ENCODE data around the gene WTIP. TPM values are rescaled to one million over a fixed set of nuclear protein-coding genes. Genes with fewer than 3 reads are reported as not detected.

The WTIP gene
- total and polyA plus RNA-seq, 10 donors = 0.78 to 14.1 (median 7.9) TPM

DNA sequence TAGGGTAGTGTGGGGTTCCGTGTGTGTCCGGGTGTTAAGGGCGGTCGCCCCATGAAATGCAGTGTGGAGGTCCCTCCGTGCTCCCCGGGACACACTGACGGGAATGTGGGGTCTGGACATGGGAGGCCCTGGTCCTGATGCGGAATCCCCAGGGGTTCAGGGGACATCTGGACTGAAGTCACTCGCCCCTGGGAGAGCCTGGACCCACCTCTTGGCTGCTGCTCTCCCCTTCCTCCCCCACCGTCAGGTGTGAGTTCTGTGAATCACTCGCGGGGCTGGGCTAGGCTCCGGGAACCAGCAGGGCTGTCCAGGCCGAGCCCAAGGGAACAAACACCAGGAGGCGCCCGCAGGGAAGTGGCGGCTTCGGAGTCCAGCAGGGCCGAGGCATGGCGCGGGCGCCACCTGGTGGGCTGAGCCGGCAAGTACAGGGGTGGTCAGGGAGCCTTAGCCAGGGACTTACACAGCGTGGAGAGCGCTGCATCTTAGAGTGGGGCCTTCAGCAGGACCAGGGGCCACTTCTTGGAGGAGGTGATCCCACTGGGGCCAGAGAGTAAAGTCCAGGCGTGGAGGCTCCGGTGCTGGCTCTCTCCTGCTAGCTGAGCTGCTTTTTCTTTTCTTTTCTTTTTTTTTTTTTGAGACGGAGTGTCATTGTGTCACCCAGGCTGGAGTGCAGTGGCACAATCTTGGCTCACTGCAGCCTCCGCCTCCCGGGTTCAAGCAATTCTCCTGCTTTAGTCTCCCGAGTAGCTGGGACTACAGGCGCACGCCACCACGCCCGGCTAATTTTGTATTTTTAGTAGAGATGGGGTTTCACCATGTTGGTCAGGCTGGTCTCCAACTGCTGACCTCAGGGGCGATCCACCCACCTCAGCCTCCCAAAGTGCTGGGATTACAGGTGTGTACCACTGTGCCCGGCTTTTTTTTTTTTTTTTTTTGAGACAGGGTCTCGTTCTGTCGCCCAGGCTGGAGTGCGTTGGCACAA lies 20.1 kb downstream of the WTIP start:
- no peak for TF ChIP-seq POLR2A (IDR thresholded peaks at IDR 0.05)
- peak; percentile 51 to 81 (median 68) for TF ChIP-seq POLR2AphosphoS5 (IDR thresholded peaks at IDR 0.05)
- TF ChIP-seq, protein P1, sequence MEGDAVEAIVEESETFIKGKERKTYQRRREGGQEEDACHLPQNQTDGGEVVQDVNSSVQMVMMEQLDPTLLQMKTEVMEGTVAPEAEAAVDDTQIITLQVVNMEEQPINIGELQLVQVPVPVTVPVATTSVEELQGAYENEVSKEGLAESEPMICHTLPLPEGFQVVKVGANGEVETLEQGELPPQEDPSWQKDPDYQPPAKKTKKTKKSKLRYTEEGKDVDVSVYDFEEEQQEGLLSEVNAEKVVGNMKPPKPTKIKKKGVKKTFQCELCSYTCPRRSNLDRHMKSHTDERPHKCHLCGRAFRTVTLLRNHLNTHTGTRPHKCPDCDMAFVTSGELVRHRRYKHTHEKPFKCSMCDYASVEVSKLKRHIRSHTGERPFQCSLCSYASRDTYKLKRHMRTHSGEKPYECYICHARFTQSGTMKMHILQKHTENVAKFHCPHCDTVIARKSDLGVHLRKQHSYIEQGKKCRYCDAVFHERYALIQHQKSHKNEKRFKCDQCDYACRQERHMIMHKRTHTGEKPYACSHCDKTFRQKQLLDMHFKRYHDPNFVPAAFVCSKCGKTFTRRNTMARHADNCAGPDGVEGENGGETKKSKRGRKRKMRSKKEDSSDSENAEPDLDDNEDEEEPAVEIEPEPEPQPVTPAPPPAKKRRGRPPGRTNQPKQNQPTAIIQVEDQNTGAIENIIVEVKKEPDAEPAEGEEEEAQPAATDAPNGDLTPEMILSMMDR (IDR thresholded peaks at IDR 0.05 in 8 of 11, conservative IDR thresholded peaks at IDR 0.05 in 3 of 11) = peak; percentile 90 to 98 (median 96)
- Histone ChIP-seq H3K9me3 (no peaks in the 10 kb centered on the region), H3K27me3 (replicated peaks in 1 of 7) (peaks cover 0 to 20% (median 5%) of the 10 kb centered on the region in 7 donors), H3K4me1 (peaks cover 0 to 18% (median 14%) of the 10 kb centered on the region in 6 donors), H3K4me3 (peak overlapping the region in 1 of 8 donors; percentile 31), H3K27ac (no peak overlapping the region), H3K36me3 (peaks cover 0 to 22% (median 0%) of the 10 kb centered on the region in 6 donors)
- DNase-seq = peak; percentile 96
- WGBS, 5 donors = 33 to 64% (median 40%) methylated on average over 22 to 40 of the region's 40 CpGs
- intact Hi-C loops (cut with DNase I; ENCODE audit: low total_unique reads) = no loop called here

GRCh38 chr19:34502582-34503411 lies 21.2 kb downstream of the WTIP start:
- Histone ChIP-seq H3K4me3 (no peak overlapping the region), H3K36me3 (peaks cover 0 to 10% (median 0%) of the 10 kb centered on the region in 6 donors), H3K4me1 (peaks cover 0 to 18% (median 14%) of the 10 kb centered on the region in 6 donors), H3K27me3 (replicated peaks in 1 of 7) (peaks cover 0 to 20% (median 5%) of the 10 kb centered on the region in 7 donors), H3K9me3 (no peaks in the 10 kb centered on the region), H3K27ac (no peak overlapping the region)
- TF ChIP-seq, protein P1 (IDR thresholded peaks at IDR 0.05 in 8 of 11, conservative IDR thresholded peaks at IDR 0.05 in 3 of 11) = no peak
- no peak for TF ChIP-seq POLR2AphosphoS5 (IDR thresholded peaks at IDR 0.05)
- no peak for TF ChIP-seq POLR2A (IDR thresholded peaks at IDR 0.05)
- no peak for DNase-seq
- 78 to 90% (median 83%) methylated on average over 14 to 15 of the region's 15 CpGs for WGBS, 5 donors
- intact Hi-C loops (cut with DNase I; ENCODE audit: low total_unique reads) = no loop called here

DNA sequence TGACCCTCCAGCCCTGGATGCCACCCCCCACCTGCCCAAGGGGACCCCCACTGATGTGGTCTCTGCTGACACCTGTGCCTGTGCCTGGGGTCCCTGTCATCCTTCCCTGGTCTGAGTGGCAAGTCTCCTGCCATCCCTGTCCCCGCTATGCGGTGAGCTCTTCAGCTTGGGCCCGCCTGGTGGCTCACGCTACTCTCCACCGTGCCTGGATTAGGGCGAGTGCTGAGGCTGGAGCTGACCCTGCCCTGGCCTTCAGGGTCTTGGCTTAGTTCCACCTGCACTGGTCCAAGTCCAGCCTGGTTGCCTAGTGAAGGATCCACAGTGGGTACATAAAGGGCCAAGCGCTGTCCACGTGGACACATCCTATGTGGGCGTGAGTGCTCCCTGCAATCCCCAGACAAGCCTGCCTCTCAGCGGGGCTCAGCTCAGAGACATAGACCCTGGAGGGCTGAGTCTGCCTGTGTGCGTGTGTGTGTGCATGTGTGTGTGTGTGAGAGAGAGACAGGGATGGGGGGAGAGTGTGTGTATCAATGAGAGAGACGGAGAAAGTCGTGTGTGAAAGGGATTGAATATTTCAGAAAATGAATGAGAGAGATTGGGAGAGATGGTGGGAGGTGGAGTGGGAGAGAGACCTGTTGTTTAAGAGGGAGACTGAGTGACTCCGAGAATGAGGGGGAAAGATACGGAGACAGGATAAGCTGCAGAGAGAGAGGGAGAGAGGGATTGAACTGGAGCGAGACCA lies 22.1 kb downstream of the WTIP start:
- Histone ChIP-seq H3K36me3 (peaks cover 0 to under 1% (median 0%) of the 10 kb centered on the region in 6 donors), H3K27ac (no peak overlapping the region), H3K4me1 (peaks cover 0 to 18% (median 14%) of the 10 kb centered on the region in 6 donors), H3K9me3 (no peaks in the 10 kb centered on the region), H3K4me3 (no peak overlapping the region), H3K27me3 (replicated peaks in 1 of 7) (peaks cover 0 to 20% (median 5%) of the 10 kb centered on the region in 7 donors)
- no peak for TF ChIP-seq POLR2AphosphoS5 (IDR thresholded peaks at IDR 0.05)
- TF ChIP-seq, protein P1 (IDR thresholded peaks at IDR 0.05 in 8 of 11, conservative IDR thresholded peaks at IDR 0.05 in 3 of 11) = no peak
- no peak for TF ChIP-seq POLR2A (IDR thresholded peaks at IDR 0.05)
- intact Hi-C loops (cut with DNase I; ENCODE audit: low total_unique reads) = no loop called here
- WGBS, 5 donors = 69 to 88% (median 82%) methylated on average over 13 to 16 of the region's 16 CpGs
- no peak for DNase-seq

All from spleen (tissue), 11 donors.